Measurements from ENCODE around the gene ADARB2.

DNA sequence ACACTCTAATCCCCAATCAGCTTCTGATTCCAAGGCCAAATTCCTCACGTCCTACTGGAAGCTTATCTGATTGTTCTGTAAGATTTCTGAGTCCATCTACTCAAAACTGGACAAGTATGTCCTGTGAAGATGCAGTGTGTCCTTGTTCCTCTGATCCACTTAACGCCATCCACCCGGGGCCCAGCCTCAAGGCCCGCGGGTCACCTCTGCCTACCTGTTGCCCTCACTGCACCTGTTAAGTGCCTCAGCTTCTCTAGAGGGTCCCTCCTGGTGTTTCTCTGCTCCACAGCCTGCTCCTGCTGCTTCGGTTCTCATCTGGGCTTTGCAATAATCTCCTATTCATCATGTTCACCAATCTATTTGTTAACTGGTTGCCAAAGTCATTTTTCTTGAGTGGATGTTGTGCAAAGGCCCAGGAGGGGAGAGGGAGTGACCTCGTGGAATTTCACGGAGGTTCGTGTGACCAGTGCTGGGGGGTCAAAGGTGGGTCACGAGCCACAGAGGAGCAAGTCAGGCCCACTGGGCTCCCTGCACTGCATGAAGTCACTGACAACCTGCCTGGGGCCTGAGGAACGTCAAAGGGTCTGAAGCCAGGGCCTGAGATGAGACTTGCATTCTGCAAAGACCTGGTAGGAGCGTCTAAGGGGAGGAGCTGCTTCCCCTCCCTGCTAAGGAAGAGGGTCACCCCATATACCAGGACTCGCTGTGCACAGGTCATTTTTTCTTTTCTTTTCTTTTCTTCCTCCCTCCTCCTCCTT is 343.0 kb downstream of the ADARB2 start:
- TF ChIP-seq CTCF (IDR thresholded peaks at IDR 0.05; ENCODE audit: insufficient read depth, low read length) = no peak
- no peak for TF ChIP-seq REST (IDR thresholded peaks at IDR 0.05; ENCODE audit: insufficient replicate concordance, low read depth)

Measured in HL-60 (cell line).